Retinal pigment epithelial cell (primary cell): Measurements from ENCODE around the gene MOCOS.

Experiments used
- DNase-seq: peaks from one replicate; pipeline ENCODE4 v3.0.0-alpha.2; 2010; ENCODE audit warnings: low read depth
- H3K4me3 ChIP-seq: 2 replicates; pipeline ENCODE4 v1.5.1; 2011; ENCODE audit warnings: mild to moderate bottlenecking, low read length, control low read depth, moderate library complexity
- TF ChIP-seq, protein P1 (sequence below): conservative IDR thresholded peaks from 2 replicates; pipeline ENCODE4 v1.5.1; 2011; ENCODE audit warnings: low read depth, low read length, control low read depth, inconsistent platforms

Gene MOCOS

DNA sequence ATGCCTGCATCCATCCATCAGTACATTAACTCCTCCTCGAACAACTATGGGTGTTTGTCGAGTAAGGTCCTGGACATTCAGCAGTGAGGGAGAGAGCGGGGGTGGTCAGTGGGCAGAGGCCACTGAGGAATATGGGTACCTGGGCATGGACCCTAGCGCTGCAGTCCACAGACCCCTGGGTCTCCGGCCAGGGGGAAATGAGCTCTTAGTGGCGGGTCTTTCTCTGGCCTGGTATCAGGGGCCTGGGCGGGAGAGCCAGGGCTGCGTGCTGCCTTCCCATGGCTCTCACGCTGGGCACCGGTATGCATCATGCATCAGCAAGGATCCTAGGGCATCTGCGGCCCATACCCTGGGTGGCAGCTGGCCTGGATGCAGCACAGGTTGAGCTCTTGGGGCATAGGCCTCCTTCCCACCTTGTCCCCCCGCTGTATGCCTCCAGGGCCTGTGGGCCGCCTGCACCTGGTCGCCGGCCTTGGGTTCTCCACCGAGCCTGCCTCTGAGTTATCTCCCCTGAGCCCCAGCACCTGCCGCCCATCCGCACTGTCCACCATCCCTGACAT lies 1.3 kb upstream of the MOCOS start:
- no peak overlapping the region for H3K4me3 ChIP-seq
- TF ChIP-seq, protein P1, sequence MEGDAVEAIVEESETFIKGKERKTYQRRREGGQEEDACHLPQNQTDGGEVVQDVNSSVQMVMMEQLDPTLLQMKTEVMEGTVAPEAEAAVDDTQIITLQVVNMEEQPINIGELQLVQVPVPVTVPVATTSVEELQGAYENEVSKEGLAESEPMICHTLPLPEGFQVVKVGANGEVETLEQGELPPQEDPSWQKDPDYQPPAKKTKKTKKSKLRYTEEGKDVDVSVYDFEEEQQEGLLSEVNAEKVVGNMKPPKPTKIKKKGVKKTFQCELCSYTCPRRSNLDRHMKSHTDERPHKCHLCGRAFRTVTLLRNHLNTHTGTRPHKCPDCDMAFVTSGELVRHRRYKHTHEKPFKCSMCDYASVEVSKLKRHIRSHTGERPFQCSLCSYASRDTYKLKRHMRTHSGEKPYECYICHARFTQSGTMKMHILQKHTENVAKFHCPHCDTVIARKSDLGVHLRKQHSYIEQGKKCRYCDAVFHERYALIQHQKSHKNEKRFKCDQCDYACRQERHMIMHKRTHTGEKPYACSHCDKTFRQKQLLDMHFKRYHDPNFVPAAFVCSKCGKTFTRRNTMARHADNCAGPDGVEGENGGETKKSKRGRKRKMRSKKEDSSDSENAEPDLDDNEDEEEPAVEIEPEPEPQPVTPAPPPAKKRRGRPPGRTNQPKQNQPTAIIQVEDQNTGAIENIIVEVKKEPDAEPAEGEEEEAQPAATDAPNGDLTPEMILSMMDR: no peak
- DNase-seq: no peak

DNA sequence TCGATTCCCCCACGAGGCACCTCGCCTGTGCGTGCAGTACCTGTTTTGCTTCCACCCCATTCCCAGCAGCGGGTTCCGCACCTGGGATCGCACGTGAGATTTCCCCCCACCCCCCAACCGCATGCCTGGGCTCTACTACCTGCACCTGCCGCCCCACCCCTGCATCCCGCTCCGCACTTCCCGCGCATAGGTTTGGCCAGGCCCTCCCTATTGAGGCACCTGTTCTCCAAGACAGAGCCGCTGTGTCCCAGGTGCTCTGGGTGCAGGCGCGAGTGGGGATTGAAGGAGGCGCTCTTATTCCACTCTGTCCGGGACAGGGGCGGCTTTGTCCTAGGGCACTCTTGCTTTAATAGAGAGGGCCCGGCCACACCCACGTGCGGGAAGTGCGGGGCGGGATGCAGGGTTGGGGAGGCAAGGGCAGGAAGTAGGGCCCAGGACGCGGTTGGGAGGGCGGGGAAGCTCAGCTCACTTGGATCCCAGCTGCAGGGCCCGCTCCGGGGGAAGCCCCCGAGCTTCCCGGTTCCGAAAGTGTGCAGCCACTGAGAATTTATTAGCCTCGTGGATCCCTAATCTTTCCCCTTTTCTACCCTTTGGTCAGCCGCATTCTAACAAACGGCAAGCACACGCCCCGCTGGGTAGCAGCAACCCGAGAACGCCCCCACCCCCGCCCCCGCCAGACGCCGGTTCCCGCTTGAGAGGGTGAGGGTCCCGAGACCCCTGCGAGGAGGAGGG lies 670 bp upstream of the MOCOS start:
- TF ChIP-seq, protein P1: no peak
- H3K4me3 ChIP-seq: peak overlapping the region; percentile 78
- no peak for DNase-seq

DNA sequence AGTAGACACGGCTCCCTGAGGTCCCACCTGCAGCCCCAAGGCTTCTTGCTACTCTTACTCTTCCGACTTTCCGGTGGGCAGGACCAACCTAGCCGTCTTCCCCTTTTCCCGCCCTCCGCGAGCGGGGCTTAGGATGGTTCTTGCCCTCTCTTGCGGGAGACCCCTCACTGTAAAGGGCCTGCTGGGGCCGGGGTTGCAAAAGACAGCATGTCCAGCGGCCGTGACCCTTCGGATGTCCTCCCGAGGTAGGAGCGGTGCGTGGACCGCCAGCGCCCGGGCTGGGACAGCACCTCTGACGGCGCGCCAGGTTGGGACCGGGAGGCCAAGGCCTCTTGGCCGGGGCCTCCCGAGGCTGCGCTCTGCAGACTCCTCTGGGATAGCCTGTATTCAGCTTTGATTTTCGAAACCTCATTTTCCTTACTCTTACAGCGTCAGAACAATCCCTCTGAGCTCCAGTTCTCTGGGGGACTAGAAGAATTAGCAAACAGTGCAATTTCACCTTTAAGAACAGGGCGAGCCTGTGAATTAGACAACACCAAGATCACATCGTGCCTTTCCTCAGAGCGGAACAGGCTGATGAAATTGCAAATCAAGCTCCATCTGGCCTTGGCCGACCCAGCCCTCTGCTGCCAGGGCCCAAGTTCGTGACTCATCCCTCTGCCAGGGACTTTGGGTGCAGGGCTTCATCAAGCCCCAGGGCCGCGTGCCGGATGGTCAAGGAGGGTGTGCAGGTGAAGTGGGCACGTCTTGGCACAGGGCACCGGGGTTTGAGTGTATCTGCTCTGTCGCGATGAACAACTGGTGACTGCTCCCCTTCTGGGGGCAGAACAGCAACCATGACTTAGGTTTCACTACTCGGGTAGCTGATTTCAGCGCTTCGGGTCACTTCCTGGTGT lies 777 bp downstream of the MOCOS start:
- TF ChIP-seq, protein P1: no peak
- DNase-seq: no peak

DNA sequence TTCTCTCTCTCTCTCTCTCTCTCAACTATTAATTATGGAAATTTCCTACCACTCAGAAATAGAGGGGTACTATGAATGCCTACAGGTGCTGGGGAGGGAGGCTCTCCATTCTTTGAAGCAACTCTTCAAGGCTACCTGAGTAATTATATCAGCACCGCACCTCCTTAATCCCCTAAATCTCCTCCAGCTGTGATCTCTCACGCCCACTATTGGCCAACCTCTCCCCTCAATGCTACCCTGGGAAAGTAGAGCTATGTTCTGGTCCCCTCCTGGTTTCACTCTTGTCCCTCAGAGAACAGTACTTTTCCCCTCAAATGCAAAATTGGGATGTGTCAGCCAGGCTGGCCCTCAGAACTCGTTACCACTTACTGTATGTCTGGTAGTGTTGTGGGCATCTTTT lies 1.6 kb downstream of the MOCOS start:
- TF ChIP-seq, protein P1: no peak
- no peak overlapping the region for H3K4me3 ChIP-seq
- no peak for DNase-seq

More for the DNA sequence above, 777 bp downstream of the MOCOS start:
- H3K4me3 ChIP-seq: peak overlapping the region; percentile 78

DNA sequence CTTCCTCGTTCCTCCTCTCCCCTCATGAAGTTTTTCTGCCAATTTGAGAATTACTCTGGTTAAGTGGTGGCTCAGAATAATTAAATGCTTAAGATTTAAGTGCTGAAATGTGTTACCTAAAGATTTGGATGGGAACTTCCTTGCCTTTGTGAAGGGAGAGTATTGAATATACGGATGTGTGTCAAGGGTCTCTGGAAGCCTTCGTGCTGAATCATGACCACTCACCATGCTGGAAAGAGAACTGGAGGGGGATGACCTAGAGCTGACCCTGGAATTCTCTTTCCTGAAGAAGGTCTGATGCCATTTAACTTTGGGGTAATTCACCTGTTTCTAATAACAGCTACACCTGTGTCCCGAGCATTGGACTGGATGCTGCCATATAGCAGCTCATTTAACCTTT lies 2.2 kb downstream of the MOCOS start:
- no peak overlapping the region for H3K4me3 ChIP-seq
- TF ChIP-seq, protein P1: no peak
- DNase-seq: no peak

DNA sequence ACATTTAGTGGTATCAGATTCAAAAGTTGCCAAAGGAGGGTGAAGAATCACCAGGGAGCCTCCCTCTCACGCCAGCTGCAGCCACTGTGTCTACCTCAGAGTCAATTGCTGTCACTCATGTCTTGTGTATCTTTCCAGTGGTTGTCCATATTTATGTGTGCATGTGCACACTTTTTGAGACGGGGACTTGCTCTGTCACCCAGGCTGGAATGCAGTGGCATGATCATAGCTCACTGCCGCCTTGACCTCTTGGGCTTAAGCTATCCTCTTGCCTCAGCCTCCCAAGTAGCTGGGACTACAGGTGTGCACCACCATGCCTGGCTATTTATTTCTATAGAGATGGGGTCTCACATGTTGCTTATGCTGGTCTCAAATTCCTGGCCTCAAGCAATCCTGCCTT lies 4.0 kb downstream of the MOCOS start:
- TF ChIP-seq, protein P1: no peak
- DNase-seq: no peak
- H3K4me3 ChIP-seq: no peak overlapping the region

DNA sequence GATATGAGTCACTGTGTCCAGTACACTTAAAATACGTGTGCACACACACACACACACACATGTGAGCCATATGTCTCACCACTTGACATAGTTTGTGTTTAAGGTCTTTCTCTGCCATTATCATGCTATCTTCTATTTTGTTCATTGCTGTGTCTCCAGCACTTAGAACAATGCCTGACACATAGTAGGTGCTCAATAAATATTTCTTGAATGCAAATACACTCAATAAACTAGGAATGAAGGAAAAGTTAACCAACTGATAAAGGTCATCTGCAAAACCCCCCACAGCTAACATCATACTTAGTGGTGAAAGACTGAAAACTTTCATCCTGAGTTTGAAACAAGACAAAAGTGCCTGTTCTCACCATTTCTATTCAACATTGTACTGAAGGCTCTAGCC lies 4.4 kb downstream of the MOCOS start:
- H3K4me3 ChIP-seq: no peak overlapping the region
- DNase-seq: no peak
- TF ChIP-seq, protein P1: no peak
